Body of pancreas (tissue), 4 donors: ENCODE data around the gene TRUB1. TPM values are rescaled to one million over a fixed set of nuclear protein-coding genes. Genes with fewer than 3 reads are reported as not detected.

Experiments used
- ATAC-seq: fragments of 150-250 bp; one replicate; pipeline ENCODE4 v1.9.1; 2016
- DNase-seq, 4 donors: peaks; one replicate each; pipeline ENCODE4 v3.0.0-alpha.2; 2019
- H3K27ac ChIP-seq, 4 donors: fragments of 200-600 bp; sonication (generic); 1 replicate in 3 of 4; 2 replicates in 1 of 4; pipeline versions ENCODE4 v1.5.1 to v1.6.1; 2016 to 2019; ENCODE audit warnings: mild to moderate bottlenecking in 1 of 4, mixed read lengths in 1 of 4, moderate library complexity in 1 of 4
- H3K27me3 ChIP-seq, 2 donors: fragments of 200-600 bp; sonication (generic); one replicate each; pipeline ENCODE4 v1.6.0; 2016; ENCODE audit warnings: mild to moderate bottlenecking in 1 of 2
- H3K36me3 ChIP-seq, 2 donors: fragments of 200-600 bp; sonication (generic); replicated peaks in 1 of 2; 2 replicates each; pipeline ENCODE4 v1.5.1; 2016; ENCODE audit warnings: low read depth in 2 of 2; ENCODE audit not compliant: insufficient read depth in 1 of 2
- H3K4me1 ChIP-seq: fragments of 200-600 bp; sonication (generic); one replicate; pipeline ENCODE4 v1.6.0; 2016
- H3K4me3 ChIP-seq, 2 donors: fragments of 200-600 bp; sonication (generic); 1 replicate in 1 of 2; 2 replicates in 1 of 2; pipeline ENCODE4 v1.5.1; 2016 to 2019
- H3K9me3 ChIP-seq, 3 donors: fragments of 200-600 bp; sonication (generic); 1 replicate in 2 of 3; 2 replicates in 1 of 3; pipeline ENCODE4 v1.5.1; 2016
- POLR2A ChIP-seq, 3 donors: fragments of 450-650 bp; IDR thresholded peaks; one replicate each; pipeline ENCODE4 v1.6.1; 2016; ENCODE audit warnings: antibody characterized with exemption in 3 of 3, mild to moderate bottlenecking in 2 of 3
- WGBS, 2 donors: methylation state at CpG; one replicate each; pipeline ENCODE4 v1.1.5; 2017; 5-methylcytosine and 5-hydroxymethylcytosine counted together
- intact Hi-C: fragments of 100-400 bp; cut with DNase I; formaldehyde crosslinking; loops from one replicate; pipeline ENCODE4 v1.15.1; 2023
- total RNA-seq, 2 donors: library from RNA; depleted of rRNA; stranded (reverse); fragments of >200 nt; gene quantifications; one replicate each; pipeline ENCODE4 v1.1.0, GENCODE V29; 2016
- TF ChIP-seq, protein P1 (sequence below), 7 experiments: fragments of 450-650 bp in 4 of 7; fragments of 200-600 bp in 3 of 7; sonication (generic) in 3 of 7; IDR thresholded peaks; one replicate each; pipeline ENCODE4 v1.5.1; 2016 to 2019; ENCODE audit warnings: antibody characterized with exemption in 7 of 7

The TRUB1 gene
- total RNA-seq, 2 donors from 2014 or later, result 12.2 to 38.2 TPM

GRCh38 chr10:115018185-115018931 lies 80.4 kb downstream of the TRUB1 start:
- ATAC-seq (no peak), DNase-seq (no peak)
- WGBS, 2 donors, result 77 to 84% methylated on average over 9 of the region's 9 CpGs
- no peaks in the 10 kb centered on the region for H3K9me3 ChIP-seq
- no peaks in the 10 kb centered on the region for H3K4me1 ChIP-seq
- no peak overlapping the region for H3K4me3 ChIP-seq
- H3K36me3 ChIP-seq, result no peaks in the 10 kb centered on the region
- TF ChIP-seq, protein P1, sequence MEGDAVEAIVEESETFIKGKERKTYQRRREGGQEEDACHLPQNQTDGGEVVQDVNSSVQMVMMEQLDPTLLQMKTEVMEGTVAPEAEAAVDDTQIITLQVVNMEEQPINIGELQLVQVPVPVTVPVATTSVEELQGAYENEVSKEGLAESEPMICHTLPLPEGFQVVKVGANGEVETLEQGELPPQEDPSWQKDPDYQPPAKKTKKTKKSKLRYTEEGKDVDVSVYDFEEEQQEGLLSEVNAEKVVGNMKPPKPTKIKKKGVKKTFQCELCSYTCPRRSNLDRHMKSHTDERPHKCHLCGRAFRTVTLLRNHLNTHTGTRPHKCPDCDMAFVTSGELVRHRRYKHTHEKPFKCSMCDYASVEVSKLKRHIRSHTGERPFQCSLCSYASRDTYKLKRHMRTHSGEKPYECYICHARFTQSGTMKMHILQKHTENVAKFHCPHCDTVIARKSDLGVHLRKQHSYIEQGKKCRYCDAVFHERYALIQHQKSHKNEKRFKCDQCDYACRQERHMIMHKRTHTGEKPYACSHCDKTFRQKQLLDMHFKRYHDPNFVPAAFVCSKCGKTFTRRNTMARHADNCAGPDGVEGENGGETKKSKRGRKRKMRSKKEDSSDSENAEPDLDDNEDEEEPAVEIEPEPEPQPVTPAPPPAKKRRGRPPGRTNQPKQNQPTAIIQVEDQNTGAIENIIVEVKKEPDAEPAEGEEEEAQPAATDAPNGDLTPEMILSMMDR (IDR thresholded peaks at IDR 0.05), result no peak
- no peak for TF ChIP-seq POLR2A (IDR thresholded peaks at IDR 0.05)
- intact Hi-C loops, result no loop called here
- no peaks in the 10 kb centered on the region for H3K27me3 ChIP-seq
- no peak overlapping the region for H3K27ac ChIP-seq

DNA sequence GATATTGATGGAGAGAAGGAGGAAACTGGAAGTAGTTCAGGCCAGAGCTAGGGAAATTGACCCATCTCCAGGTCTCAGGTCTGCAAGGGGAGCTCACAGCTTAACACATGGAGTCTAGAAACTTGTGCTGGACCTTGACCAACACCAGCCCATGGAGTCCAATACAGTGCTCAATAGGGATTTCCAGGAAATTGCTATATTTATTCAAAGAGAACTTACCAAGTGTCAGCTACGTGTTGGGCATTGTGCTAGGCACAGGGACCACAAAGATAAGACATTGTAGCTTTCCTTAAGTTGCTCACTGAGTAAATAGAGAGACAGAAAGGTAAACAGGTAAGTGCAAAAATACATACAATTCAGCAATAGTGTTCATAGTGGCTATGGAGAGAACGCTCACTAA lies 82.5 kb downstream of the TRUB1 start:
- H3K9me3 ChIP-seq, result no peaks in the 10 kb centered on the region
- WGBS, 2 donors, result 31 to 34% methylated on average over 2 of the region's 2 CpGs
- no peak for DNase-seq

DNA sequence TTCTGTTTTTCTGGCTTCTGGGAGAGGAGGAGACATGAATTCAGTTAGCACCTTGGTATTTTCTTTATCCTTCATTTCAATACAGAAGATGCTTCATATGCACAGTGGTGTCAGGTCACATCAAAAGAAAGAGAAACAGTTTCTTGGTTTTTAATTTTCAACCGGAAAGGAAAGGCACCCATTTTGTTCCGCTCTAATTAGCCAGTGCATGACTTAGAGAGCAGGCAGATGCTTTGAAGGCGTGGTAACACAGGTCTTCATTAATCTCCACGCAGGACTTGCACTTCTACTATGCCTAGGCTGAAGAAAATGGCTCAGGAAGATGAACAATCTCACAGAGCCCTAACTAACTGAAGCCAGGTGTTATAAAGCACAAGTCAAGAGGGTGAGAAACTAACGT lies 84.7 kb downstream of the TRUB1 start:
- ATAC-seq (no peak), DNase-seq (no peak)
- H3K27ac ChIP-seq, result no peak overlapping the region
- H3K4me1 ChIP-seq, result no peaks in the 10 kb centered on the region
- no peaks in the 10 kb centered on the region for H3K27me3 ChIP-seq
- intact Hi-C loops, result no loop called here
- no peaks in the 10 kb centered on the region for H3K36me3 ChIP-seq
- no peaks in the 10 kb centered on the region for H3K9me3 ChIP-seq
- H3K4me3 ChIP-seq, result no peak overlapping the region
- TF ChIP-seq, protein P1 (IDR thresholded peaks at IDR 0.05), result no peak
- no peak for TF ChIP-seq POLR2A (IDR thresholded peaks at IDR 0.05)
- WGBS, 2 donors, result 84 to 88% methylated on average over 5 of the region's 5 CpGs

More for the DNA sequence above, 82.5 kb downstream of the TRUB1 start:
- ATAC-seq, result no peak
- Histone ChIP-seq H3K27ac (no peak overlapping the region), H3K4me3 (no peak overlapping the region), H3K4me1 (no peaks in the 10 kb centered on the region), H3K27me3 (no peaks in the 10 kb centered on the region), H3K36me3 (no peaks in the 10 kb centered on the region)
- TF ChIP-seq, protein P1 (IDR thresholded peaks at IDR 0.05), result no peak
- TF ChIP-seq POLR2A (IDR thresholded peaks at IDR 0.05), result no peak
- intact Hi-C loops, result no loop called here

DNA sequence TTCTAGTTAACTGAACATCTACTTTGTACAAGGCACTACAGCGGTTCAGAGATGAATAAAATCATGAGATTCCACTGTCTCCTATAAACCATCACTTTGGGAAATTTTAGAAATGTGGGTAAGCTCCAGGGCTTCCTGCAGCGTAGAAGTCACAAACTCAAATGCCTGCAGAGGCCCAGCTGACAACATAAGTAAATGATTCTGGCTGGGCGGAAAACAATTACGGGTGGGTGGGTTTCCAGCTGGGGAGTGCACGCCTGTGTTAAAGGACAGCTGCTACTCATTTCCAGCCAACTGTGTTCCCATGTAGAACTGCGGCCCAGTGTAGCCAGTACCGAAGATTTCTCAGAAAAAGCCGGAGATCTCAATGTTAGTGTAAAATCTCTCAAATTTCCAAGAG lies 85.7 kb downstream of the TRUB1 start:
- no peaks in the 10 kb centered on the region for H3K36me3 ChIP-seq
- DNase-seq (no peak), ATAC-seq (no peak)
- H3K27ac ChIP-seq, result no peak overlapping the region
- no peaks in the 10 kb centered on the region for H3K27me3 ChIP-seq
- WGBS, 2 donors, result 83 to 91% methylated on average over 8 of the region's 8 CpGs
- H3K4me1 ChIP-seq, result no peaks in the 10 kb centered on the region
- no peaks in the 10 kb centered on the region for H3K9me3 ChIP-seq
- TF ChIP-seq, protein P1 (IDR thresholded peaks at IDR 0.05), result no peak
- no peak for TF ChIP-seq POLR2A (IDR thresholded peaks at IDR 0.05)
- intact Hi-C loops, result no loop called here
- H3K4me3 ChIP-seq, result no peak overlapping the region

GRCh38 chr10:115024371-115024770 lies 86.4 kb downstream of the TRUB1 start:
- no peaks in the 10 kb centered on the region for H3K27me3 ChIP-seq
- no peaks in the 10 kb centered on the region for H3K9me3 ChIP-seq
- H3K36me3 ChIP-seq, result no peaks in the 10 kb centered on the region
- no peak overlapping the region for H3K27ac ChIP-seq
- intact Hi-C loops, result no loop called here
- H3K4me1 ChIP-seq, result peaks cover 2% of the 10 kb centered on the region
- H3K4me3 ChIP-seq, result no peak overlapping the region
- DNase-seq (no peak), ATAC-seq (no peak)
- 34 to 37% methylated on average over 9 of the region's 9 CpGs for WGBS, 2 donors
- TF ChIP-seq POLR2A (IDR thresholded peaks at IDR 0.05), result no peak
- TF ChIP-seq, protein P1 (IDR thresholded peaks at IDR 0.05), result no peak
